Omental fat pad (tissue), 4 donors: Measurements from ENCODE around the gene TGFBR1. TPM values are rescaled to one million over a fixed set of nuclear protein-coding genes. Genes with fewer than 3 reads are reported as not detected.

Source experiments
- ATAC-seq: fragments of 150-250 bp; one replicate; pipeline ENCODE4 v1.9.1; 2016; ENCODE audit warnings: mild to moderate bottlenecking, moderate library complexity; ENCODE audit not compliant: low FRiP score
- DNase-seq: peaks from one replicate; pipeline ENCODE4 v3.0.0-alpha.2; 2019; ENCODE audit warnings: low spot score
- total RNA-seq, 4 donors: library from RNA; depleted of rRNA; stranded (reverse); fragments of >200 nt; gene quantifications; one replicate each; pipeline ENCODE4 v1.1.0, GENCODE V29; 2016
- TF ChIP-seq, protein P1 (sequence below), 3 donors: fragments of 450-650 bp; IDR thresholded peaks; one replicate each; pipeline ENCODE4 v1.5.1; 2016 to 2017; ENCODE audit warnings: antibody characterized with exemption in 3 of 3, mild to moderate bottlenecking in 3 of 3, moderate library complexity in 2 of 3

TGFBR1 gene
- total RNA-seq, 4 donors from 2014 or later = 20.9 to 35.2 (median 30.9) TPM

DNA sequence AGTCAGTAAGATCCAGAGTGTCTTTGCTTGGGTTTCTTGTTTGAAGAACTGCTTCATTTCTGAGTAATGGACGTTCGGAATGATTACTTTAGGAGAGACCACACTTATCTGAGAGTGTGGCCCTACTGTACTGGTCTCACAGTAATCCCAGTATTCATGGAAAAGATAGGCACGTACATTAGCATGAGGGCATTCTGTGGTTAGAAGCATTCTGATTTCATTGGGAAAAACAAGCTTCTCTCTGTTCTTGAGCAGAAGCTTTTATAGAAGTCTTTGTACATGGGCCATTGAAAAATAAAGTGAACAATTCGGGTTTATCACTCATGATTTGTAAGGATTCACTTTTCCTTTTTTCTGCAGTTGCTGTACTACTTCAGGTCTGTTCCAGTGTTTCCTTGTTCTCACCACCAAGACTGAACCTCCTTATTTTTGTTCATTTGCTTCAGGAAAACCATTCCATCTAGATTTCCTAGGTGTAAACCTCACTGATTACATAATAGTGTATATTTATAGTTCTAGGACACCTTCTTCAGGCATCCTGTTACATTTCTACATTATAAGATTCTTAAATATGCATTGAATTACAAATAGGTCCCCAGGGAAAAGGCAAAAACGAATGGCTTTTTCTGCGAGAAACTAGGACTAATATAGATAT, 10.1 kb downstream of the TGFBR1 start:
- ATAC-seq = no peak
- DNase-seq = no peak
- TF ChIP-seq, protein P1, sequence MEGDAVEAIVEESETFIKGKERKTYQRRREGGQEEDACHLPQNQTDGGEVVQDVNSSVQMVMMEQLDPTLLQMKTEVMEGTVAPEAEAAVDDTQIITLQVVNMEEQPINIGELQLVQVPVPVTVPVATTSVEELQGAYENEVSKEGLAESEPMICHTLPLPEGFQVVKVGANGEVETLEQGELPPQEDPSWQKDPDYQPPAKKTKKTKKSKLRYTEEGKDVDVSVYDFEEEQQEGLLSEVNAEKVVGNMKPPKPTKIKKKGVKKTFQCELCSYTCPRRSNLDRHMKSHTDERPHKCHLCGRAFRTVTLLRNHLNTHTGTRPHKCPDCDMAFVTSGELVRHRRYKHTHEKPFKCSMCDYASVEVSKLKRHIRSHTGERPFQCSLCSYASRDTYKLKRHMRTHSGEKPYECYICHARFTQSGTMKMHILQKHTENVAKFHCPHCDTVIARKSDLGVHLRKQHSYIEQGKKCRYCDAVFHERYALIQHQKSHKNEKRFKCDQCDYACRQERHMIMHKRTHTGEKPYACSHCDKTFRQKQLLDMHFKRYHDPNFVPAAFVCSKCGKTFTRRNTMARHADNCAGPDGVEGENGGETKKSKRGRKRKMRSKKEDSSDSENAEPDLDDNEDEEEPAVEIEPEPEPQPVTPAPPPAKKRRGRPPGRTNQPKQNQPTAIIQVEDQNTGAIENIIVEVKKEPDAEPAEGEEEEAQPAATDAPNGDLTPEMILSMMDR (IDR thresholded peaks at IDR 0.05) = no peak

DNA sequence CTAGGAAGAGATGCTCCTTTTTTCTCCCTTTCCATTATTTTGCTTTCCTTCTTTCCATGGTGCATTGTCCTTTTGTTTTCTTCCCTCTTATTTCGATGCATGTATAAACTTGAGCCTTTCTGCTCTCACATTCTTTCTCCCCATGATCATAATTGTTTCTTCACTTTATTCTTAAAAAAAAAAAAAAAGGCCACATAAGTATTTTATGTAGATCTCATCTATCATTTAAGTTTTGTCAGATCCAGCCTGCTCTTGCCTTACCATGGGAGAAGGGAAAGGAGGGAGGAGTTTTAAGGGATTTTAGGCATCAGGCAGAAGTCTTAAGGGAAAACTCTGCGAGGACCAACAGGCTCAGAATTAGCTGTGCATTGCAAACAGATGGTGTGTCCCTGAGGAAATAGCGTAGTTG, 11.1 kb downstream of the TGFBR1 start:
- no peak for DNase-seq
- ATAC-seq = no peak
- TF ChIP-seq, protein P1 (IDR thresholded peaks at IDR 0.05) = no peak

DNA sequence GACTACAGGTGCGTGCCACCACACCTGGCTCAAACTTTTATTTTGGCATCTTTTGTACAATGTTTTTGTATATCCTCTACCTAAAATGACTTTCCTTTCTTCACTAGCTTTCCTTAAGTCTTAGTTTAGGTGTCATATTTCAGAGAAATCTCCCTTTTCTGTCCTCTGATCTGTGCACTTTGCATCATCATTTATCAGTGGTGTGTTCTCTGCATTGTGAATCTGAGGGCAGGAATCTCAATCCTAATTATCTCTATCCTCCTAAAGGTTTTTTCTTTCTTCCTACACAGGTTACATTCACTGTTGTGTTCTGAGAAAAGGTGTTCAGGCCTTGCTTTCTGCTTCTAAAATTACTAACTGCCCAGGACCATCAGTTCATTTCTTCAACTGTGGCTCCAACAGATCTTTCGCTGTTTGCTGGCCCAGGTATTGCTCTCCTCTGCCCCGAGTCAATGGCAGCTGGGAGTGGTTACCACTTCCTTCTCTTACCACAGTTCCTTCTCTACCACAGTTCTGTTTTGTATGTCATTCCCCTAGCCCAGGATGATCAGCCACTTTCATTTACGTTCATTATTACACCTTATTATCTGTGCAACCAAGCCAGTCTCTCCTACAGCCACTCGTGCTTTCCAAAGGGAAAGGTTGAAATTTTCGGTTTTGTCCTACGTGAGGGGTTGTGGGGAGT, 14.0 kb downstream of the TGFBR1 start:
- DNase-seq (no peak), ATAC-seq (no peak)
- TF ChIP-seq, protein P1 (IDR thresholded peaks at IDR 0.05) = no peak

DNA sequence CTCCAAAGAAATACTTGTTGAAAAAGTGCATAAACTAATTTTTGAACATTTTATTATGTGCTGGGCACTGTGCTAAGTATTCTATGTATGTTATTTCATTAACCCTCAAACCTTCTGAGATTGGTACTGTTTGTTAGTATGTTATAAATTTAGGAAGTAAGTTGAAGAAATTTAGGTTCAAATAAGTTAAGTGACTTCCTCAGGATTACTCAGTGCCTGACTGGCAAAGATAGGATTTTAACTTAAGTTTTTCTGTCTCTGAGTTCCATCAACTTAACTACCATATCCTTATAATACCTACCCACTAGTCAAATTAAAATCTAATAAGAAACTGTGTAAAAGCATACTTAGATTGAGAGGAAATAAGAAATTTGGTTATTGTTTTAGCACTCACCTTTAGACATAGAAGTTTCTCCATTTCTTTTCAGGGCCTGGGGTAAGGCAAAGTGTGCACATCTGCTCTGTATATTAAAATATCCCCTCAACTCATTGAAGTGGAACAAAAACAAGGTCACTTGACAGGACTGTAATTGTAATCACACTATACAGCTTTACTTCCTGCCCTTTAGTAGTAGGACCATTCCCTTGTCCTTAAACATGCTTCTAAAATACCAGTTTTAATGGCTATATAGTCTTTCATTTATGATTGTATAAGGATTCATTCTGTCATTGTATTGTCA, 15.2 kb downstream of the TGFBR1 start:
- no peak for DNase-seq
- ATAC-seq = no peak
- TF ChIP-seq, protein P1 (IDR thresholded peaks at IDR 0.05) = no peak

DNA sequence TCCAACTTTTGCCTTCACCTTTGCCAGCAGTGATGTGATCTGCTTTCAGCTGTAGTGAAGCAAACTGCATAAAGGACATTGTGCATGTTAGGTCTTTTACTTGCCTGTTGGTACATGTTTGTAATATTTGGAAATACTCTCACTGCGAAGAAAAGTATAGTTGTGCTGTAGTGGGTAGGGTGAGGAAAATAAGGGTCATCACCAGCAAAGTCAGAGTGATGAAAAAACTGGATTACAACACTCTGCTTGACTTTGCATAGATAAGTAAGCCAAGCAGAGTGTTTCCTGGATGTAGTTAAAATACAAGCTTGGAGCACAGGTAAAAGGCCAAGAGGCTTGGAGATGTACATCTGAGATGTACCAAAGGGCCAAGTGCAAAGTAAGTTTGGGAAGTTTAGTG, 16.7 kb downstream of the TGFBR1 start:
- ATAC-seq = no peak
- no peak for DNase-seq

DNA sequence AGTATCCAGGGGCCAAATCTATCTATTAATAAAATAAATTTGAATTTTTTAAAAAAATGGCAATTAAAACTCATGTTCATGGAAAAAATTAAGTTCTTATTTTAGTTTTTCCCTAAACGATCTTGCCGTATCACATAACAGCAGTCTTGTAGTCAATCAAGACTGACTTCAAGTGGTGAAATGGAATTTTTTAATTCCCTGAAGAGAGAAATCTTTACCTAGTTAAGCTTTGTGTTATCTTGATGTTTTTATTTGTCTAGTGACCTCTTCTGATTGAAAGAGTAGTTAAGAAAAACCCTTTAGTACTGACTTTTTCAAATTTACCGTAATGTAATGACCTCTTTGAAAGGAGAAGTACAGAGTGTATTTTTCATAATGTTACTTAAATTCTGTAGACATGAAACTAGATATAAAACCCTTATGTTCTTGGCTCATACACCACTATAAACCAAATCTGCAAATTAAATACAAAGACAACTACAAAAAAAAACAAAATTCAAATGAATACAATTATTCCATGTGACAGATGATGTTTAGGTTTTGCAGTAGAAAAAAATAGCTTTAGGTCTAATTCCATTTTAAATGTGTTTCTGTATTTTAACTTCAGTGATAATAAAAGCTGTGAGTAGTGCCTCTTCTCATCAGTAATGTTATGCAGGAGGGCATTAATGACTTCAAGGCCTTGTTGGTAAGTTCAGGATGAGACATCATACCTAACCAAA, 19.8 kb downstream of the TGFBR1 start:
- ATAC-seq = no peak
- DNase-seq = no peak

More for the DNA sequence above, 16.7 kb downstream of the TGFBR1 start:
- TF ChIP-seq, protein P1 (IDR thresholded peaks at IDR 0.05) = no peak

More for the DNA sequence above, 19.8 kb downstream of the TGFBR1 start:
- TF ChIP-seq, protein P1 (IDR thresholded peaks at IDR 0.05) = no peak
